NCI-H2107 treated with DMSO at 0.1 percent for 48 hours (cell line): ENCODE results near the gene MCTP1.

ENCODE experiments used
- DNase-seq: peaks from one replicate; lab custom pipeline; 2025; ENCODE audit not compliant: unreplicated experiment; lab: John Stamatoyannopoulos, UW

MCTP1 gene

GRCh38 chr5:94674490-94675382 is 610.2 kb downstream of the MCTP1 start:
- no peak for DNase-seq

DNA sequence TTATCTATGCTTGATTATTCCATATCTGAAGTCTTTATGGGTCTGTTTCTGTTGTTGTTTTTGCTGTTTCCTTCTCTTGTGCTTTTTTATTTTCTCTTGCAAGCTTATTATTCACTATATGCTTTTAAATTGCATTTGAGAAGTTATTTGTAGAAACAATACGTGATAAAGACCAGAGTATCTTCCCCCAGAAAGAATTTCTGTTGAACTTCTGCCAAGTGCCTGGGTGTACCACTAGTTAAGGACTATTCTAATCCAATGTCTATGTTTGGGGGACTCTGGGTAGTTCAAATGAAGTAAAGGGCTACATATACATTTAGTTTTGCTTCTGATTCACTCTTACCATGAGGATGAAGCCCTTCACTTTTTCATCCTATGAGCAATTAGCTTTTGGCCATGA is 612.1 kb downstream of the MCTP1 start:
- DNase-seq = no peak

DNA sequence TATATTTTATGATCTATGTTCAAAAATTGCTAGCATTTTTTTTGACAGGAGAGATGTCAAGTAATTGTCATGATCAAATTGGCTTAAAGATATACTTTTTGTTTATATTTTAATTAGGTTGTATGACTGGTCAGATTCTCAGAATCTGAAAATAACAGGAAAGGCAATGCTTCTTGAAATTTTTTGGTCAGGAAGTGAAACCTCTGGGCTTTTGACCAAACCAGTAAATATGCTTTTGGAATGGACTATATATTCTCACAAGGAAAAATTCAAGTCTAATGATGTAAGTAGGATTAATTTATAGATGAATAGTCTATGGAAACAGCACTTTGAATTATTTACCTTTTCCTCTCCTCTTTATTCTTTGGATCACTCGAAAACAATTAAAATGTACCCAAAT is 614.2 kb downstream of the MCTP1 start:
- no peak for DNase-seq

GRCh38 chr5:94667937-94668336 is 617.0 kb downstream of the MCTP1 start:
- no peak for DNase-seq

DNA sequence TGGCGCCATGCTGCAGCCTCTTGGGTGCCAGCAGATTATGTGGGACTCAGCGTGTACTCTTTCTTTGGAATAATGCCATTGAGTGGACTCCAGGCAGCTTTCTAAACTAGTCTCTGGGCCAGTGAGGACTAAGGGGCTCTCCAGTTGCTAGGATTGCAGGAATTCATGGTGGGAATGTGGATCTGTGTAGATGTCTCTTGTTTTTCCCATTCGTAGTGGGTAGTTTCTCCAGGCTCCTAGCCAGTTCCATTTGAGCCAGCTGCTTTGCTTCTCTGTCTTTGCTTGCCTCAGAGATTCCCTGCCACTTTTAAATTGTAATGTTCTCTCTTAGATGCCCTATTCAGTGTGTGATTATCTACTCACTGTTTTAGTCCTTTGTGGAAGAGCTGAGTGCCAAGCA is 623.8 kb downstream of the MCTP1 start:
- no peak for DNase-seq

DNA sequence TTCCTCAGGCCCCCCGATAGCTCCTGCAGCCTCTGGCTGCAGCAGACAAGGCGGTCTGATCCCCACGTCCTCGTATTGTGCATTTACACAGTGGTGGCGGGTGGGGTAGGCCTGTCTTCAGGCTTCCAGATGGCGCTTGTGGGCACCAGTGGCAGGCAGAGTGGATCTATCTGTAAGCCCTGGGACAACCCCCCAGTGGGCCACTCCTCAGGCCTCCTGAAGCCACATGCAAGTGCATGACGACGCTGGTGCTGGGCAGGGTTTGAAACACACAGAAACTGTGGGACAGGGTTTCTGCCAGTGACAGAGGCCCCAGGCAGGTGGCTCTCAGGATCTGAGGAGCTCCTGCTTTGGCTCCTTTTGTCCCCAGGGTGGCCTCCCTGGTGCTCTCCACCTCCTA is 624.4 kb downstream of the MCTP1 start:
- DNase-seq = no peak

DNA sequence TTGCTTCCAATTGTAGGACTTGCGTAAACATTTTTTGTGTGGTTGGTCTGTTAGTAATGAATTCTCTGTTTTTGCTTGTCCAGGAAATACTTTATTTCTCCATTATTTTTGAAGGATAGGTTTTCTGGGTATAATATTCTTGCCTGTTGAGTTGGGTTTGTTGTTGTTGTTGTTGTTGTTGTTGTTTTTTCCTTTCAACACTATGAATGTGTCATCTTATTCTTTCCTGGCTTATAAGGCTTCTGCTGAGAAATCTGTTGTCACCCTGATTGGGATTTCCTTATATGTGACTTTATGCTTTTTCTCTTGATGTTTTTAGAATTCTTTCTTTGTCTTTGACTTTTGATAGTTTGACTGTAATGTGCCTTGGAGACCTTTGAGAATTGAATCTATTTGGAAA is 626.6 kb downstream of the MCTP1 start:
- no peak for DNase-seq
